ENCODE results near the gene TENM4. TPM values are rescaled to one million over a fixed set of nuclear protein-coding genes. Genes with fewer than 3 reads are reported as not detected.

TENM4 gene
- total RNA-seq, 4 donors from 2014 or later, result 0.88 to 61.5 (median 4.0) TPM

GRCh38 chr11:78954261-78954660 lies 486.6 kb downstream of the TENM4 start:
- H3K4me1 ChIP-seq, result no peaks in the 10 kb centered on the region
- no peak for DNase-seq
- H3K9me3 ChIP-seq, result no peaks in the 10 kb centered on the region
- no peaks in the 10 kb centered on the region for H3K27me3 ChIP-seq
- no peak overlapping the region for H3K27ac ChIP-seq
- H3K4me3 ChIP-seq, result no peak overlapping the region
- TF ChIP-seq CTCF (IDR thresholded peaks at IDR 0.05) (no peak), POLR2A (IDR thresholded peaks at IDR 0.05) (no peak)
- no peaks in the 10 kb centered on the region for H3K36me3 ChIP-seq
- intact Hi-C loops (cut with DNase I; ENCODE audit: low total_unique reads), result no loop called here

- intact Hi-C loops (cut with DNase I; ENCODE audit: low total_unique reads), result no loop called here
- no peaks in the 10 kb centered on the region for H3K9me3 ChIP-seq
- H3K27me3 ChIP-seq, result no peaks in the 10 kb centered on the region
- H3K4me3 ChIP-seq, result no peak overlapping the region
- H3K27ac ChIP-seq, result no peak overlapping the region
- no peaks in the 10 kb centered on the region for H3K36me3 ChIP-seq
- H3K4me1 ChIP-seq, result peaks cover 0 to under 1% of the 10 kb centered on the region in 2 donors
- TF ChIP-seq CTCF (IDR thresholded peaks at IDR 0.05), result no peak
- no peak for TF ChIP-seq POLR2A (IDR thresholded peaks at IDR 0.05)
- DNase-seq, result no peak
These were observed 487.9 kb downstream of the TENM4 start for GRCh38 chr11:78952890-78953289.

- no peak for DNase-seq
These were observed 488.7 kb downstream of the TENM4 start for GRCh38 chr11:78952175-78952574.

GRCh38 chr11:78949976-78950690 lies 490.7 kb downstream of the TENM4 start:
- intact Hi-C loops (cut with DNase I; ENCODE audit: low total_unique reads), result no loop called here
- no peak overlapping the region for H3K27ac ChIP-seq

More at GRCh38 chr11:78952175-78952574, 488.7 kb downstream of the TENM4 start:
- Histone ChIP-seq H3K27me3 (no peaks in the 10 kb centered on the region), H3K4me3 (no peak overlapping the region), H3K4me1 (peaks cover 0 to 4% of the 10 kb centered on the region in 2 donors), H3K36me3 (no peaks in the 10 kb centered on the region), H3K9me3 (no peaks in the 10 kb centered on the region), H3K27ac (no peak overlapping the region)
- TF ChIP-seq POLR2A (IDR thresholded peaks at IDR 0.05) (no peak), CTCF (IDR thresholded peaks at IDR 0.05) (no peak)
- intact Hi-C loops (cut with DNase I; ENCODE audit: low total_unique reads), result no loop called here

More at GRCh38 chr11:78949976-78950690, 490.7 kb downstream of the TENM4 start:
- no peaks in the 10 kb centered on the region for H3K36me3 ChIP-seq
- DNase-seq, result no peak
- no peak overlapping the region for H3K4me3 ChIP-seq
- TF ChIP-seq POLR2A (IDR thresholded peaks at IDR 0.05) (no peak), CTCF (IDR thresholded peaks at IDR 0.05) (no peak)
- no peaks in the 10 kb centered on the region for H3K9me3 ChIP-seq
- peaks cover 0 to 4% of the 10 kb centered on the region in 2 donors for H3K4me1 ChIP-seq
- H3K27me3 ChIP-seq, result no peaks in the 10 kb centered on the region

All from uterus (tissue), 4 donors.